GM12878 (cell line): ENCODE results near the gene POLE2. TPM values are rescaled to one million over a fixed set of nuclear protein-coding genes. Genes with fewer than 3 reads are reported as not detected.
A peak's percentile ranks its signal among the peaks of the same experiment; 100 is the strongest.

ENCODE experiments used
- ATAC-seq: fragments of 200-7000 bp; cut with Tn5 transposase; 3 replicates; pipeline ENCODE4 v1.9.1; 2020; ENCODE audit warnings: mild to moderate bottlenecking, moderate library complexity
- BruUV-seq: library from RNA; stranded (reverse); fragments of 400-500 nt; replicated peaks from 2 replicates; lab custom pipeline; 2021; lab: Mats Ljungman, UMichigan
- CTCF ChIA-PET: fragments of 300-600 bp; sonication (Branson Sonifier 250); formaldehyde crosslinking; extraction: SDS; loops from one replicate; lab custom pipeline; 2021; ENCODE audit warnings: inconsistent platforms; lab: Yijun Ruan, JAX
- POLR2A ChIA-PET: fragments of 350-600 bp; formaldehyde crosslinking; extraction: SDS; loops from one replicate; lab custom pipeline; 2021; ENCODE audit warnings: inconsistent platforms; lab: Charles Lee
- RAD21 ChIA-PET: fragments of 300-600 bp; sonication (Branson Sonifier 250); formaldehyde crosslinking; loops from one replicate; lab custom pipeline; 2023; ENCODE audit warnings: antibody characterized with exemption; ENCODE audit not compliant: unreplicated experiment; lab: Charles Lee
- SMC1A ChIA-PET: fragments of 300-600 bp; sonication (Branson Sonifier 250); formaldehyde crosslinking; loops from one replicate; lab custom pipeline; 2023; ENCODE audit not compliant: unreplicated experiment, uncharacterized antibody; lab: Charles Lee
- DNase-seq: peaks from one replicate; pipeline ENCODE4 v3.0.0-alpha.2; 2011; ENCODE audit warnings: low read depth, low spot score
- FAIRE-seq: peaks from 3 replicates; lab custom pipeline; 2011; peaks lifted over from hg19 to GRCh38; lab: Jason Lieb, UNC
- H2AFZ ChIP-seq: 2 replicates; pipeline ENCODE4 v1.6.0; 2011; ENCODE audit warnings: low read depth, low read length, control low read depth; ENCODE audit not compliant: control insufficient read depth
- H3K27ac ChIP-seq: 2 replicates; pipeline ENCODE4 v1.5.1; 2011; ENCODE audit warnings: control low read depth; ENCODE audit not compliant: control insufficient read depth, insufficient read depth
- H3K27me3 ChIP-seq, 2 experiments: replicated peaks in 1 of 2; 2 replicates each; pipeline versions ENCODE4 v1.6.0 to v1.6.1; 2011; ENCODE audit warnings: low read length in 1 of 2; ENCODE audit not compliant: control insufficient read depth in 2 of 2, insufficient read depth in 2 of 2
- H3K36me3 ChIP-seq, 2 experiments: 2 replicates each; pipeline ENCODE4 v1.5.1; 2011; ENCODE audit warnings: low read length in 1 of 2; ENCODE audit not compliant: control insufficient read depth in 2 of 2, insufficient read depth in 2 of 2
- H3K4me1 ChIP-seq: 2 replicates; pipeline ENCODE4 v1.6.1; 2011; ENCODE audit warnings: mild to moderate bottlenecking, low read length, moderate library complexity, mixed read lengths; ENCODE audit not compliant: control insufficient read depth, insufficient read depth
- H3K4me2 ChIP-seq: 2 replicates; pipeline ENCODE4 v1.6.0; 2011; ENCODE audit warnings: control low read depth; ENCODE audit not compliant: control insufficient read depth, insufficient read depth
- H3K4me3 ChIP-seq: fragments of 200-600 bp; sonication (generic); 2 replicates; pipeline ENCODE4 v1.5.1; 2016
- H3K79me2 ChIP-seq: 2 replicates; pipeline ENCODE4 v1.6.0; 2011; ENCODE audit warnings: low read length; ENCODE audit not compliant: control insufficient read depth, insufficient read depth
- H3K9ac ChIP-seq: 2 replicates; pipeline ENCODE4 v1.8.0; 2011; ENCODE audit warnings: low read length, control low read depth, mixed read lengths; ENCODE audit not compliant: control insufficient read depth, insufficient read depth
- H3K9me3 ChIP-seq: replicated peaks from 3 replicates; pipeline ENCODE4 v1.5.1; 2011; ENCODE audit warnings: mild to moderate bottlenecking, low read length; ENCODE audit not compliant: control insufficient read depth, insufficient read depth
- H4K20me1 ChIP-seq: 2 replicates; pipeline ENCODE4 v1.6.0; 2011; ENCODE audit not compliant: control insufficient read depth, insufficient read depth
- HDAC6 ChIP-seq: fragments of 200-600 bp; sonication (generic); IDR thresholded peaks from one replicate; pipeline ENCODE4 v1.8.0; 2017; ENCODE audit warnings: antibody characterized with exemption; ENCODE audit not compliant: unreplicated experiment
- KAT2A ChIP-seq: conservative IDR thresholded peaks from 2 replicates; pipeline ENCODE4 v1.6.1; 2011; ENCODE audit warnings: low read depth, low read length; ENCODE audit not compliant: control insufficient read depth
- ZNF274 ChIP-seq: IDR thresholded peaks from one replicate; pipeline ENCODE4 v1.8.0; 2011; ENCODE audit not compliant: insufficient read length, insufficient read depth
- WGBS: methylation state at CpG from one replicate; pipeline ENCODE4 v1.1.6; 2016; ENCODE audit warnings: low lambda C conversion rate; ENCODE audit not compliant: insufficient replicate concordance, insufficient coverage; ENCODE audit errors: missing lambda C conversion rate; 5-methylcytosine and 5-hydroxymethylcytosine counted together
- in situ Hi-C: fragments of 300-500 bp; cut with MboI; formaldehyde crosslinking; loops from 9 replicates; pipeline ENCODE4 v1.14.3; 2018; ENCODE audit warnings: mixed read lengths
- intact Hi-C: fragments of 100-400 bp; cut with micrococcal nuclease; formaldehyde crosslinking; loops from one replicate; pipeline ENCODE4 v1.14.2; 2022; ENCODE audit not compliant: unreplicated experiment
- polyA plus RNA-seq, 11 experiments: library from polyadenylated mRNA; depleted of rRNA in 4 of 11; unstranded in 6 of 11; stranded (reverse) in 5 of 11; fragments of >200 nt; fragmentation: Nextera tagmentation in 4 of 11; fragmentation: Illumina TruSeq in 1 of 11; extraction: Ambion mirVana in 4 of 11; extraction: Trizol in 1 of 11; gene quantifications; 1 replicate in 1 of 11; 2 replicates in 10 of 11; pipeline versions ENCODE4 v1.2.1 to v1.2.3, GENCODE V29; 2011 to 2016; ENCODE audit warnings: inconsistent platforms in 2 of 11, missing spikeins in 2 of 11, low read depth in 1 of 11
- total RNA-seq, 4 experiments: library from RNA; depleted of rRNA in 3 of 4; stranded (reverse); fragments of >200 nt in 3 of 4; fragmentation: Illumina TruSeq in 1 of 4; extraction: Trizol in 1 of 4; gene quantifications; 2 replicates each; pipeline versions ENCODE4 v1.2.1 to v1.2.3, GENCODE V29; 2013 to 2021
- TF ChIP-seq, protein P1 (sequence below): fragments of 450-650 bp; conservative IDR thresholded peaks from 2 replicates; pipeline ENCODE4 v1.6.1; 2017; ENCODE audit warnings: mild to moderate bottlenecking, moderate library complexity
- TF ChIP-seq, protein P2 (sequence below): fragments of 450-650 bp; IDR thresholded peaks from 2 replicates; pipeline ENCODE4 v1.6.1; 2017; ENCODE audit warnings: antibody characterized with exemption, mild to moderate bottlenecking, moderate library complexity
- TF ChIP-seq, protein P3 (sequence below), 3 experiments: IDR thresholded peaks in 2 of 3; conservative IDR thresholded peaks in 1 of 3; 2 replicates each; pipeline ENCODE4 v1.5.1; 2011; ENCODE audit warnings: low read depth in 3 of 3, low read length in 3 of 3, mild to moderate bottlenecking in 3 of 3, control low read depth in 2 of 3, moderate library complexity in 2 of 3, inconsistent platforms in 1 of 3, mixed read lengths in 1 of 3; ENCODE audit not compliant: control insufficient read depth in 2 of 3, insufficient read depth in 1 of 3; ENCODE audit errors: extremely low read depth in 1 of 3
- TF ChIP-seq, protein P4 (sequence below): fragments of 450-650 bp; IDR thresholded peaks from 2 replicates; pipeline ENCODE4 v1.6.1; 2014; ENCODE audit warnings: mild to moderate bottlenecking
- TF ChIP-seq, protein P5 (sequence below): fragments of 450-650 bp; IDR thresholded peaks from 2 replicates; pipeline ENCODE4 v1.6.1; 2017; ENCODE audit warnings: mild to moderate bottlenecking

POLE2 gene
- total and polyA plus RNA-seq, 10 of the 15 experiments (the other 5 are each of a cell fraction or from before 2014, with no cell fraction given): 22.0 to 45.6 (median 38.8) TPM

DNA sequence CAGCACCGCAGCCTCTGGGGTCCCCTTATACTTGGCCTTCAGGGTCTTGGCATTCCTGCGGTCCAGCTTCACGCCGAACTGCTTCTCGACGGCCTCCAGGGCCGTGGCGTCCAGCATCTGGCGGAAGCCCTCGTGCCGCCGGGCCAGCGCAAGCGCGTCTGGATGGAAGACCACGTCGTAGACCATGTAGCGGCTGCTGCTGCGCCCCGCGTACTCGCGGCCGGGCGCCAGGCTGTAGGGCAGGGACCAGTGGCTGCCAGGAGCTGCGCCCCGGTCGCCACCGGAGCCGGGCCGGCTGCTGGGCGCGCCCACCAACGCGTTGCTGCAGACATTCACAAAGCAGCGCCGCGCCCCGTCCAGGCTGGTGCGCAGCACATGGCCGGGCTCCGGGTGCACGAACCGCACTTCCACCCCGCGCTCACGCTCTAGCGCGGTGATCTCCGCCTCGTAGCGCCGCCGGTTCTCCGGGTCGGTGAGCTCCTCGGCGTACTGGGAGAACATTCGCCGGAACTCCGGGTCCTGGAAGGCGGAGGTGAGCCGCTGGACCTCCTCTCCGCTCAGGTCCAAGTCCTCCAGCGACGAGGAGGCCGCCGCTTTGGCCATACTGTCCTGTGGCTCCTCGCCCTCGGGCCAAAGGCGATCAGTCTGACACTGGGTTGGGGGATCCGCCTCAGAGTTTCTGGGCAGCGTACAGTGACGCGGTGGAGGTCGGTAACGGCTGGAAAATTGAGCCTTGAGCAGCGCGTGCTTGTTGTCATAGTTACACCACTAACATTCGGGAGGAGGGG lies 53.3 kb downstream of the POLE2 start, which contains the start of gene DNAAF2:
Gene DNAAF2, minus strand, starts transcription at position 698 of the 788 bp plus-strand sequence. Its CDS starts 95 bp downstream, at position 603.
- RAD21 ChIA-PET: interaction anchor here (0.7 to 6.3 kb wide), 20 partner anchors 12 to 686 kb away, joined by 3 to 82 read pairs (median 4); partner anchors contain the start of genes KLHDC2, MGAT2, NEMF and POLE2
- CTCF ChIA-PET: interaction anchor here (0.6 to 2.7 kb wide), 26 partner anchors 11 to 729 kb away, joined by 3 to 17 read pairs (median 4); partner anchors contain the start of genes KLHDC2, LRR1, MGAT2 and NEMF
- Histone ChIP-seq H3K4me3 (peak within 1 kb of the TSS; percentile 99), H4K20me1 (no peaks in the 10 kb centered on the region), H3K27me3 (no peaks in the 10 kb centered on the region), H3K9ac (peak within 1 kb of the TSS; percentile 97), H3K27ac (peak within 1 kb of the TSS; percentile 85), H3K4me2 (peak within 1 kb of the TSS; percentile 97), H3K9me3 (no peaks in the 10 kb centered on the region), H3K36me3 (peaks cover 0 to 8% of the 10 kb centered on the region in 2 experiments; a peak in 2 of 4 replicates), H2AFZ (peak within 1 kb of the TSS; percentile 83), H3K4me1 (peaks cover 6% of the 10 kb centered on the region; the same call in 1 of the 2 replicates), H3K79me2 (peaks cover 82% of the 10 kb centered on the region)
- ATAC-seq (peak; percentile 48), DNase-seq (no peak), FAIRE-seq (no peak)
- intact Hi-C loops (loop anchor here (1.0 to 5.0 kb wide), 8 partner anchors 38 to 898 kb away; partner anchors contain the start of genes KLHDC2, MAP4K5, NEMF and POLE2), in situ Hi-C loops (loop anchor here (5.0 to 10.0 kb wide), 3 partner anchors 133 to 480 kb away; partner anchors contain the start of genes KLHDC2 and VCPKMT)
- SMC1A ChIA-PET: interaction anchor here (0.6 to 2.1 kb wide), 11 partner anchors 11 to 227 kb away, joined by 3 to 12 read pairs (median 5); partner anchors contain the start of genes KLHDC1, MGAT2, NEMF and RPL36AL
- WGBS: 1% methylated on average over 80 of the region's 80 CpGs
- BruUV-seq: TSS peak; percentile 66
- POLR2A ChIA-PET: interaction anchor here (0.6 to 8.9 kb wide), 13 partner anchors 12 to 469 kb away, joined by 3 to 122 read pairs (median 6); partner anchors contain the start of genes KLHDC2, MGAT2, NEMF and RPL36AL
- TF ChIP-seq, protein P1, sequence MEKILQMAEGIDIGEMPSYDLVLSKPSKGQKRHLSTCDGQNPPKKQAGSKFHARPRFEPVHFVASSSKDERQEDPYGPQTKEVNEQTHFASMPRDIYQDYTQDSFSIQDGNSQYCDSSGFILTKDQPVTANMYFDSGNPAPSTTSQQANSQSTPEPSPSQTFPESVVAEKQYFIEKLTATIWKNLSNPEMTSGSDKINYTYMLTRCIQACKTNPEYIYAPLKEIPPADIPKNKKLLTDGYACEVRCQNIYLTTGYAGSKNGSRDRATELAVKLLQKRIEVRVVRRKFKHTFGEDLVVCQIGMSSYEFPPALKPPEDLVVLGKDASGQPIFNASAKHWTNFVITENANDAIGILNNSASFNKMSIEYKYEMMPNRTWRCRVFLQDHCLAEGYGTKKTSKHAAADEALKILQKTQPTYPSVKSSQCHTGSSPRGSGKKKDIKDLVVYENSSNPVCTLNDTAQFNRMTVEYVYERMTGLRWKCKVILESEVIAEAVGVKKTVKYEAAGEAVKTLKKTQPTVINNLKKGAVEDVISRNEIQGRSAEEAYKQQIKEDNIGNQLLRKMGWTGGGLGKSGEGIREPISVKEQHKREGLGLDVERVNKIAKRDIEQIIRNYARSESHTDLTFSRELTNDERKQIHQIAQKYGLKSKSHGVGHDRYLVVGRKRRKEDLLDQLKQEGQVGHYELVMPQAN: peak; percentile 91
- TF ChIP-seq KAT2A (no peak), HDAC6 (no peak), ZNF274 (no peak)
- TF ChIP-seq, protein P2, sequence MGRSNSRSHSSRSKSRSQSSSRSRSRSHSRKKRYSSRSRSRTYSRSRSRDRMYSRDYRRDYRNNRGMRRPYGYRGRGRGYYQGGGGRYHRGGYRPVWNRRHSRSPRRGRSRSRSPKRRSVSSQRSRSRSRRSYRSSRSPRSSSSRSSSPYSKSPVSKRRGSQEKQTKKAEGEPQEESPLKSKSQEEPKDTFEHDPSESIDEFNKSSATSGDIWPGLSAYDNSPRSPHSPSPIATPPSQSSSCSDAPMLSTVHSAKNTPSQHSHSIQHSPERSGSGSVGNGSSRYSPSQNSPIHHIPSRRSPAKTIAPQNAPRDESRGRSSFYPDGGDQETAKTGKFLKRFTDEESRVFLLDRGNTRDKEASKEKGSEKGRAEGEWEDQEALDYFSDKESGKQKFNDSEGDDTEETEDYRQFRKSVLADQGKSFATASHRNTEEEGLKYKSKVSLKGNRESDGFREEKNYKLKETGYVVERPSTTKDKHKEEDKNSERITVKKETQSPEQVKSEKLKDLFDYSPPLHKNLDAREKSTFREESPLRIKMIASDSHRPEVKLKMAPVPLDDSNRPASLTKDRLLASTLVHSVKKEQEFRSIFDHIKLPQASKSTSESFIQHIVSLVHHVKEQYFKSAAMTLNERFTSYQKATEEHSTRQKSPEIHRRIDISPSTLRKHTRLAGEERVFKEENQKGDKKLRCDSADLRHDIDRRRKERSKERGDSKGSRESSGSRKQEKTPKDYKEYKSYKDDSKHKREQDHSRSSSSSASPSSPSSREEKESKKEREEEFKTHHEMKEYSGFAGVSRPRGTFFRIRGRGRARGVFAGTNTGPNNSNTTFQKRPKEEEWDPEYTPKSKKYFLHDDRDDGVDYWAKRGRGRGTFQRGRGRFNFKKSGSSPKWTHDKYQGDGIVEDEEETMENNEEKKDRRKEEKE: no peak
- TF ChIP-seq, protein P3, sequence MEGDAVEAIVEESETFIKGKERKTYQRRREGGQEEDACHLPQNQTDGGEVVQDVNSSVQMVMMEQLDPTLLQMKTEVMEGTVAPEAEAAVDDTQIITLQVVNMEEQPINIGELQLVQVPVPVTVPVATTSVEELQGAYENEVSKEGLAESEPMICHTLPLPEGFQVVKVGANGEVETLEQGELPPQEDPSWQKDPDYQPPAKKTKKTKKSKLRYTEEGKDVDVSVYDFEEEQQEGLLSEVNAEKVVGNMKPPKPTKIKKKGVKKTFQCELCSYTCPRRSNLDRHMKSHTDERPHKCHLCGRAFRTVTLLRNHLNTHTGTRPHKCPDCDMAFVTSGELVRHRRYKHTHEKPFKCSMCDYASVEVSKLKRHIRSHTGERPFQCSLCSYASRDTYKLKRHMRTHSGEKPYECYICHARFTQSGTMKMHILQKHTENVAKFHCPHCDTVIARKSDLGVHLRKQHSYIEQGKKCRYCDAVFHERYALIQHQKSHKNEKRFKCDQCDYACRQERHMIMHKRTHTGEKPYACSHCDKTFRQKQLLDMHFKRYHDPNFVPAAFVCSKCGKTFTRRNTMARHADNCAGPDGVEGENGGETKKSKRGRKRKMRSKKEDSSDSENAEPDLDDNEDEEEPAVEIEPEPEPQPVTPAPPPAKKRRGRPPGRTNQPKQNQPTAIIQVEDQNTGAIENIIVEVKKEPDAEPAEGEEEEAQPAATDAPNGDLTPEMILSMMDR (IDR thresholded peaks at IDR 0.05 in 2 of 3, conservative IDR thresholded peaks at IDR 0.05 in 1 of 3; ENCODE audit: control insufficient read depth in 2 of 3, extremely low read depth in 1 of 3, insufficient read depth in 1 of 3, low read depth in 3 of 3, low read length in 3 of 3): no peak
- TF ChIP-seq, protein P4, sequence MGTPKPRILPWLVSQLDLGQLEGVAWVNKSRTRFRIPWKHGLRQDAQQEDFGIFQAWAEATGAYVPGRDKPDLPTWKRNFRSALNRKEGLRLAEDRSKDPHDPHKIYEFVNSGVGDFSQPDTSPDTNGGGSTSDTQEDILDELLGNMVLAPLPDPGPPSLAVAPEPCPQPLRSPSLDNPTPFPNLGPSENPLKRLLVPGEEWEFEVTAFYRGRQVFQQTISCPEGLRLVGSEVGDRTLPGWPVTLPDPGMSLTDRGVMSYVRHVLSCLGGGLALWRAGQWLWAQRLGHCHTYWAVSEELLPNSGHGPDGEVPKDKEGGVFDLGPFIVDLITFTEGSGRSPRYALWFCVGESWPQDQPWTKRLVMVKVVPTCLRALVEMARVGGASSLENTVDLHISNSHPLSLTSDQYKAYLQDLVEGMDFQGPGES: no peak
- TF ChIP-seq, protein P5, sequence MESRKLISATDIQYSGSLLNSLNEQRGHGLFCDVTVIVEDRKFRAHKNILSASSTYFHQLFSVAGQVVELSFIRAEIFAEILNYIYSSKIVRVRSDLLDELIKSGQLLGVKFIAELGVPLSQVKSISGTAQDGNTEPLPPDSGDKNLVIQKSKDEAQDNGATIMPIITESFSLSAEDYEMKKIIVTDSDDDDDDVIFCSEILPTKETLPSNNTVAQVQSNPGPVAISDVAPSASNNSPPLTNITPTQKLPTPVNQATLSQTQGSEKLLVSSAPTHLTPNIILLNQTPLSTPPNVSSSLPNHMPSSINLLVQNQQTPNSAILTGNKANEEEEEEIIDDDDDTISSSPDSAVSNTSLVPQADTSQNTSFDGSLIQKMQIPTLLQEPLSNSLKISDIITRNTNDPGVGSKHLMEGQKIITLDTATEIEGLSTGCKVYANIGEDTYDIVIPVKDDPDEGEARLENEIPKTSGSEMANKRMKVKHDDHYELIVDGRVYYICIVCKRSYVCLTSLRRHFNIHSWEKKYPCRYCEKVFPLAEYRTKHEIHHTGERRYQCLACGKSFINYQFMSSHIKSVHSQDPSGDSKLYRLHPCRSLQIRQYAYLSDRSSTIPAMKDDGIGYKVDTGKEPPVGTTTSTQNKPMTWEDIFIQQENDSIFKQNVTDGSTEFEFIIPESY: no peak
